Measurements from ENCODE around the gene IFNL2.
"Not testable (repeated sequence)": the region's sequence is repeated elsewhere in the genome, so short reads cannot be mapped to it uniquely, and the experiment has no call there.

The IFNL2 gene

DNA sequence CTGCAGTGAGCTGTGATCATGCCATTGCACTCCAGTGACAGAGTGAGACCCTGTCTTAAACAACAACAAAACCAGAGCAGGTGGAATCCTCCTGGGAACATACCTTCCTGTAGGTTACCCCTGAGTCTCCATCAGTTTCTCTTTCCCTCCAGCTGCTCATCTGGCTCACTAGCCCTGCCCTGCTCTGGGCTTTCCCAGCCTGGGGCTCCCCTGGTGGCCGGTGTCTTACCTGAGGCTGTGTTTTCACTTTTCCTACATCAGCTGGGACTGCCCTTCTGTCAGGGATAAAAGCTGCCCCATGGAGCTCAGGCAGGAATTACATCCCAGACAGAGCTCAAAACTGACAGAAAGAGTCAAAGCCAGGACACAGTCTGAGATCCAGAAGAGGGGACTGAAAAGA, at the start of gene IFNL2:
Gene IFNL2, plus strand, starts transcription at position 312 of the 400 bp plus-strand sequence. CDS start 173 bp downstream, outside the sequence.
- in situ Hi-C loops (cut with HindIII; ENCODE audit: low sequenced_read_pairs): not testable (repeated sequence)

DNA sequence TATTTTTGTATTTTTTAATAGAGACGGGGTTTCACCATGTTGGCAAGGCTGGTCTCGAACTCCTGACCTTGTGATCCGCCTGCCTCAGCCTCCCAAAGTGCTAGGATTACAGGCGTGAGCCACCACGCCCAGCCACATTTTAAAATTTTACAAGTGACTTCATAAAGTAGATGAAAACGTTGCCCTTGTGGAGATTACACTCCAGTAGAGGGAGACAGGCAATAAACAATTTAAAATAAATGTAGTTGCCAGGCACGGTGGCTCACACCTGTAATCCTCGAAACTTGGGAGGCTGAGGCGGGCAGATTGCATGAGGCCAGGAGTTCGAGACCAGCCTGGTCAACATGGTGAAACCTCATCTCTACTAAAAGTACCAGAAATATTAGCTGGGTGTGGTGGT, 49.1 kb upstream of the IFNL2 start:
- in situ Hi-C loops (cut with HindIII; ENCODE audit: low sequenced_read_pairs): loop anchor here (5.0 kb wide), 1 partner anchor 33 kb away; no protein-coding TSS in a partner anchor

- in situ Hi-C loops (cut with HindIII; ENCODE audit: low sequenced_read_pairs): no loop called here
Measured at GRCh38 chr19:39223703-39224279, 44.4 kb upstream of the IFNL2 start.

DNA sequence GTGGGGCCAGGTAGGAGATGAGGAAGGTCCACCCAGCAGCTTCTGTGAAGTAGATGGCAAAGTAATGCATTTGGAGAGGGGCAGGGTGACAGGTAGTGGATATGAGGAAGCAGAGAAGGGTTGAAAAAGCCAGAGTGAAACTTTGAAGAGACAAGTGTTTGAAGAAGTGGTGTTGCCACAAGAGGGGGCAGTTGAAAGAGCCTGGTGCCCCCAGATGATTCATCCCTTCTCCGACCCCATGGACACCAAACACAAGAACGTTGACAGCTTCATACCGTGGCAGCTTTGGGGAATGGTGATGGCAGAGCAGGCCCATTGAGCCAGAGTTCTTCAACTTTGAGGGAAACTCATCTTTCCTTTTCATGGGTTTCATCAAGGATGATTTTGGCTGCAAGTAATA, 43.3 kb upstream of the IFNL2 start:
- in situ Hi-C loops (cut with HindIII; ENCODE audit: low sequenced_read_pairs): no loop called here

- in situ Hi-C loops (cut with HindIII; ENCODE audit: low sequenced_read_pairs): no loop called here
Measured at GRCh38 chr19:39230096-39230764, 38.0 kb upstream of the IFNL2 start.

DNA sequence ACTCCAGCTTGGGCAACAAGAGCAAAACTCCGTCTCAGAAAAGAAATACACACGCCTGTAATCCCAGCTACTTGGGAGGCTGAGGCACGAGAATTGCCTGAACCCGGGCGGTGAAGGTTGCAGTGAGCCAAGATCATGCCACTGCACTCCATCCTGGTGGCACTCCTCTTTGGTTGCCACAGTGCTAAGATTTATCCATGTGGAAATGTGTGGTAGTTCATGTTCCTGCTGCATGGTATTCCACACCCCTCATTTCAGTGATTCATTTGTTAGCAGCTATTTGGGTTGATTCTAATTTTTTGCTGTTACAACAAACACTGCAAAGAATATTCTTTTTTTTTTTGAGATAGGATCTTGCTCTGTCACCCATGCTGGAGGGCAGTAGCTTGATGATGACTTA, 35.5 kb upstream of the IFNL2 start:
- in situ Hi-C loops (cut with HindIII; ENCODE audit: low sequenced_read_pairs): no loop called here

DNA sequence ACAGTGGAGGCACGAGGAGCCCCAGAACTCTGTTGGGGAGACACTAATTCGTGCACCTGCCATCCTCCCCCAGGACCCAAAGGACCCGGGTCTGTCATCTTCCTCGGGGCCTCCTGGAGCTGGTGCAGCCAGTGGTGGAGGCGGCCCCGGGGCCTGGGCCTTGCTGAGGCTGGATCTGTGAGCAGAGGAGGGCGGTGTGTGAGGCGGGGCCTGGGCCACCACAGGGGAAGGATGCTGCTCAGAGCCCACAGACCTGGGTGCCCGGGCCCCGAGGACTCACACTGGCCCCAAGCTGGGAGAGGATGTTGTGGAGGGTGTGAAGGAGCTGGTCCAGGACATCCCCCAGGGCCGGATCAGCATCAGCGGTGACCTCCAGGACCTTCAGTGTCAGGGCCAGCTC, 31.7 kb upstream of the IFNL2 start:
- in situ Hi-C loops (cut with HindIII; ENCODE audit: low sequenced_read_pairs): no loop called here

DNA sequence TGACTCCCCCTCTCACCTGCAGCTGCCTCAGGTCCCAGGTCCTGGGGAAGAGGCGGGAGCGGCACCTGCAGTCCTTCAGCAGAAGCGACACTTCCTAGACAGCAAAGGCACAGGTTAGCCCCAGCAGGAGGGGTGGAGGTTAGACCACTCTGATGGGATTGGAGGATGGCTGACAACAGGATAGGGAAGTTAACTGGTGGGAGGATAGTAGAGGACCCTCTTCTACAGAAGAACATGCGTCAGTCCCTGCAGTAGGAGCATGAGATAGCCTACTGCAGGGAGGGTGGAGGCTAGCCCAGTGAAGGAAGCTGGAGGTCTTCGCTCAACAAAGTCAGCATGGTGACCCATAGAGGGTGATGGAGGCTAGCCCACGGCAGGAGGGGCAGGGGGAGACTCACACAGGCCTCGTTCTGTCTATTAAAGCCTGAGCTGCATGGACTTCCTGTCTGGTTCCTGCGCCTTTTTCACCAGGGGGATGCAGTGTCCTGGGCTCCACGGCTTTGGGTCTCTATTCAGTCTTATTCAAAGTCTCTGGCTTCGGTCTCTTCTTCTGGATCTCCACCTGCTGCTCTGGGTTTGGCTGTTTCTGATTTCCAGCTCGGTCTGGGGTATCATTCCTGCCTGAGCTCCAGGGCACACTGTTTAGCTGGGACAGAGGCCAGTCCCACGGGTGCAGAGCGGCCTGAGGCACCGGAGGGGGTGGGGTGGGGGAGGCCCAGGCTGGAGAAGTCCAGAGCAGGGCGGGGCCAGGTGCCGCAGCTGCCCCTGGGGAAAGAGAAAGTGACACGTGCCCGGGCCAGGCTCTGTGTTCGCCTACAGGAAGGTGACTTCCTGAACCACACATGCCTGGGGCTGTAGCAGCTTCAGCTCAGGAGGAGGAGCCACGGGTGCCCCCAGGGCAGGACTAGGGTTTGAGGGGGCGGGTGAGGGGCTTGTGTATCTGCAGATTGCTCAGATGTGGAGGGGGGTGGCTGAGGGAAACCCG, 30.7 kb upstream of the IFNL2 start:
- in situ Hi-C loops (cut with HindIII; ENCODE audit: low sequenced_read_pairs): no loop called here

DNA sequence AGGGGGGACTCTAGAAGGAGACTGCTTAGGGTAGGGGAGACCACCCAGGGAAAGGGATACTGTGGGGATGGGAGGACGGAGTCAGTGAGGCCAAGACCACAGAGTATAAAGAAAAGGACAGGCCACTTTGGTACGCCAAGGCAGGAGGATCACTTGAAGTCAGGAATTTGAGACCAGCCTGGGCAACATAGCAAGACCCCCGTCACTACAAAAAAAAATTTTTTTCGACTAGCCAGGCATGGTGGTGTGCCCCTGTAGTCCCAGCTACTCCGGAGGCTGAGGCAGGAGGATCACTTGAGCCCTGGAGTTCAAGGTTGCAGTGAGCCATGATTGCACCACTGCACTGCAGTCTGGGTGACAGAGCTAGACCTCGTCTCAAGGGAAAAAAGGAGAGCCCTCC, 30.0 kb upstream of the IFNL2 start:
- in situ Hi-C loops (cut with HindIII; ENCODE audit: low sequenced_read_pairs): no loop called here

DNA sequence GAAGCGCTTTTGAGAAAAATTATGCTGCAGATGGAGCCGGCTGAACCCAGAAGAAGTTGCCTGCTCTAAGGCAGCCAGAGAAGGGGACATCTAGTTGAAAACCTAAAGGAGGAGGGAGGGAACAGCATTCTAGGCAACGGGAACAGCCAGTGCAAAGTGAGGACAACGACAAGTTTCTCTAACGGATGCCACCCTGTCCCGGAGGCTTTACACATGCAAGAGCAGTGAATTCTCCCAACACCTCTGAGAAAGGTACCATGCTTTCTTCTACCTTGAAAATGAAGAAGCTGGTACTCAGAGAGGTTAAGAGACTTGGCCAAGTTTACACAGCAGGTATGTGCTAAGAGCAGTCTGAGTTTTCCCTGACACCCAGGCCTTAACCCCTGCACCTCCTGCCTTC, 29.3 kb upstream of the IFNL2 start:
- in situ Hi-C loops (cut with HindIII; ENCODE audit: low sequenced_read_pairs): no loop called here

DNA sequence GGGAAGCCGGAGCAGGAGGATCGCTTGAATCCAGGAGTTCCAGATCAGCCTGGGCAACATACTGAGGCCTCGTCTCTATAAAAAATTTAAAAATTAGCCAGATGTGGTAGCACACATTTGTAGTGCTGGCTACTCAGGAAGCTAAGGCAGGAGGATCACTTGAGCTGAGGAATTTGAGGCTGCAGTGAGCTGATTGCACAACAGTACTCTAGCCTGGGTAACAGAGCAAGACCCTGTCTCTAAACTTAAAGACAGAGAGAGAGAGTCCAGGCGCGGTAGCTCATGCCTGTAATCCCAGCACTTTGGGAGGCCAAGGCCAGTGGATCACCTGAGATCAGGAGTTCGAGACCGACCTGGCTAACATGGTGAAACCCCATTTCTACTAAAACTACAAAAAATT, 27.8 kb upstream of the IFNL2 start:
- in situ Hi-C loops (cut with HindIII; ENCODE audit: low sequenced_read_pairs): no loop called here

GRCh38 chr19:39243741-39244140, 24.5 kb upstream of the IFNL2 start:
- in situ Hi-C loops (cut with HindIII; ENCODE audit: low sequenced_read_pairs): not testable (repeated sequence)

DNA sequence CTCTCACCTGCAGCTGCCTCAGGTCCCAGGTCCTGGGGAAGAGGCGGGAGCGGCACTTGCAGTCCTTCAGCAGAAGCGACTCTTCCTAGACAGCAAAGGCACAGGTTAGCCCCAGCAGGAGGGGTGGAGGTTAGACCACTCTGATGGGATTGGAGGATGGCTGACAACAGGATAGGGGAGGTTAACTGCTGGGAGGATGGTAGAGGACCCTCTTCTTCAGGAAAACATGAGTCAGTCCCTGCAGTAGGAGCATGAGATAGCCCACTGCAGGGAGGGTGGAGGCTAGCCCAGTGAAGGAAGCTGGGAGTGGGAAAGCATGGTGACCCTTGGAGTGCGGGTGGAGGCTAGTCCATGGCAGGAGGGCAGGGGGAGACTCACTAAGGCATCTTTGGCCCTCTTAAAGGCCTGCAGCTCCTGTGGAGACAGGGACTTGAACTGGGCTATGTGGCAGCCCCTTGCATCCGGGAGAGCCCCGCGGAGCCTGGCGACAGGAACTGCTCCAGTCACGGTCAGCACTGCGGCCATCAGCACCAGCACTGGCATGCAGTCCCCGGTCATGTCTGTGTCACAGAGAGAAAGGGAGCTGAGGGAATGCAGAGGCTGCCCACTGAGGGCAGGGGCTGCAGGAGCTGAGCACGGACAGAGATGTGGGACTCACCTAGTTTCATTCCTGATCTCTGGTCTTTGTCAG, 23.6 kb upstream of the IFNL2 start, which contains the start of gene IFNL3:
Gene IFNL3, minus strand, starts transcription at position 597 of the 691 bp plus-strand sequence. Its CDS starts 39 bp downstream, at position 558.
- in situ Hi-C loops (cut with HindIII; ENCODE audit: low sequenced_read_pairs): not testable (repeated sequence)

DNA sequence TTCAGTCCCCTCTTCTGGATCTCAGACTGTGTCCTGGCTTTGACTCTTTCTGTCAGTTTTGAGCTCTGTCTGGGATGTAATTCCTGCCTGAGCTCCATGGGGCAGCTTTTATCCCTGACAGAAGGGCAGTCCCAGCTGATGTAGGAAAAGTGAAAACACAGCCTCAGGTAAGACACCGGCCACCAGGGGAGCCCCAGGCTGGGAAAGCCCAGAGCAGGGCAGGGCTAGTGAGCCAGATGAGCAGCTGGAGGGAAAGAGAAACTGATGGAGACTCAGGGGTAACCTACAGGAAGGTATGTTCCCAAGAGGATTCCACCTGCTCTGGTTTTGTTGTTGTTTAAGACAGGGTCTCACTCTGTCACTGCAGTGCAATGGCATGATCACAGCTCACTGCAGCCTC, 23.0 kb upstream of the IFNL2 start:
- in situ Hi-C loops (cut with HindIII; ENCODE audit: low sequenced_read_pairs): not testable (repeated sequence)

- in situ Hi-C loops (cut with HindIII; ENCODE audit: low sequenced_read_pairs): no loop called here
Measured at GRCh38 chr19:39246951-39247669, 21.1 kb upstream of the IFNL2 start.

GRCh38 chr19:39247701-39248664, 20.2 kb upstream of the IFNL2 start:
- in situ Hi-C loops (cut with HindIII; ENCODE audit: low sequenced_read_pairs): no loop called here

DNA sequence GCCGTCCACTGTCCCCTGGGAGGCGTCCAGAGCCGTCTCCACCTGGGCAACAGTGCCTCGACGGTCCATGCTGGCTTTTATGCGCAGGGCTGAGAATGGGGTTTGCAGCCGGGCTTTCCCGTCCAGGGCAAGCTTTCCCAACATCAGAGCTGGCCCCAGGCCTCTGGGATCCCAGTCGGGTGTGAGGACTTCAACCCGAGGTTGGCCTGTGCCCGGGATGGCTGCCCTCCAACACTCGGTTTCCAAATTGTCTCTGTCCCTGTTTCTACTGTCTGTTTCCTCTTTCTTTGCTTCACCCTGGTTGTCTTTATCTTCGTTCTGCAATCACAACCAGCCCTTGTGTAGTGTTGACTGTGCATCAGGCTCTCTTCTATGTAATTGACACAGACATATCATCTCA, 19.4 kb upstream of the IFNL2 start, which contains the start of gene IFNL4:
Gene IFNL4, minus strand, starts transcription at position 51 of the 400 bp plus-strand sequence.
- in situ Hi-C loops (cut with HindIII; ENCODE audit: low sequenced_read_pairs): no loop called here

GRCh38 chr19:39251081-39251480, 17.1 kb upstream of the IFNL2 start:
- in situ Hi-C loops (cut with HindIII; ENCODE audit: low sequenced_read_pairs): loop anchor here (5.0 kb wide), 2 partner anchors 34 to 46 kb away; partner anchors contain the start of gene IFNL1

- in situ Hi-C loops (cut with HindIII; ENCODE audit: low sequenced_read_pairs): loop anchor here (5.0 kb wide), 2 partner anchors 35 to 45 kb away; partner anchors contain the start of gene IFNL1
Measured at GRCh38 chr19:39251846-39252245, 16.4 kb upstream of the IFNL2 start.
